Mesendoderm (in vitro differentiated cells): ENCODE results near the gene SLC45A2.

Source experiments
- DNase-seq: peaks from one replicate; pipeline ENCODE4 v3.0.0; 2013
- H2AK5ac ChIP-seq: 2 replicates; pipeline ENCODE4 v1.6.1; 2013; ENCODE audit warnings: low read length, inconsistent platforms
- H2BK120ac ChIP-seq: 2 replicates; pipeline ENCODE4 v1.6.1; 2013; ENCODE audit warnings: low read depth, mild to moderate bottlenecking, low read length, moderate library complexity, mixed read lengths
- H2BK15ac ChIP-seq: replicated peaks from 2 replicates; pipeline ENCODE4 v1.6.1; 2013; ENCODE audit warnings: low read depth, mild to moderate bottlenecking, moderate library complexity
- H2BK5ac ChIP-seq: 2 replicates; pipeline ENCODE4 v1.6.1; 2013; ENCODE audit warnings: low read length, inconsistent platforms
- H3K18ac ChIP-seq: 2 replicates; pipeline ENCODE4 v1.6.1; 2013; ENCODE audit warnings: mild to moderate bottlenecking, low read length, mixed read lengths
- H3K23ac ChIP-seq: one replicate; pipeline ENCODE4 v1.6.1; 2013; ENCODE audit warnings: low read length
- H3K27ac ChIP-seq: 2 replicates; pipeline ENCODE4 v1.5.1; 2013; ENCODE audit warnings: low read depth, mild to moderate bottlenecking, inconsistent platforms, low read length, moderate library complexity
- H3K27me3 ChIP-seq: 2 replicates; pipeline ENCODE4 v1.6.1; 2013; ENCODE audit warnings: low read length, control low read depth, mild to moderate bottlenecking, inconsistent platforms; ENCODE audit not compliant: insufficient read depth, poor library complexity
- H3K36me3 ChIP-seq: 2 replicates; pipeline ENCODE4 v1.6.1; 2013; ENCODE audit warnings: low read length, inconsistent platforms; ENCODE audit not compliant: control insufficient read depth, insufficient read depth
- H3K4ac ChIP-seq: one replicate; pipeline ENCODE4 v1.6.1; 2013; ENCODE audit warnings: low read depth, mild to moderate bottlenecking, low read length, moderate library complexity
- H3K4me1 ChIP-seq: 2 replicates; pipeline ENCODE4 v1.6.1; 2013; ENCODE audit warnings: low read depth, low read length, inconsistent platforms; ENCODE audit not compliant: control insufficient read depth
- H3K4me2 ChIP-seq: 2 replicates; pipeline ENCODE4 v1.6.1; 2013; ENCODE audit warnings: low read length
- H3K4me3 ChIP-seq: 2 replicates; pipeline ENCODE4 v1.5.1; 2013; ENCODE audit warnings: mild to moderate bottlenecking, low read length
- H3K56ac ChIP-seq: one replicate; pipeline ENCODE4 v1.6.1; 2013; ENCODE audit warnings: low read length
- H3K79me1 ChIP-seq: 2 replicates; pipeline ENCODE4 v1.6.1; 2013; ENCODE audit warnings: low read length, inconsistent platforms
- H3K79me2 ChIP-seq: 2 replicates; pipeline ENCODE4 v1.6.1; 2013; ENCODE audit warnings: mild to moderate bottlenecking, low read length; ENCODE audit not compliant: control insufficient read depth, insufficient read depth
- H3K9ac ChIP-seq: 2 replicates; pipeline ENCODE4 v1.6.1; 2013; ENCODE audit warnings: low read length, inconsistent platforms
- H4K5ac ChIP-seq: one replicate; pipeline ENCODE4 v1.6.1; 2013; ENCODE audit warnings: low read length
- H4K8ac ChIP-seq: one replicate; pipeline ENCODE4 v1.6.1; 2013; ENCODE audit warnings: low read depth, mild to moderate bottlenecking, control low read depth, low read length, moderate library complexity
- WGBS: extraction: QIAGEN DNeasy Blood & Tissue Kit; methylation state at CpG from one replicate; pipeline ENCODE4 v1.1.7; 2013; ENCODE audit warnings: low lambda C conversion rate, missing lambda C conversion rate; ENCODE audit not compliant: insufficient coverage; ENCODE audit errors: extremely low coverage; 5-methylcytosine and 5-hydroxymethylcytosine counted together

Gene SLC45A2

DNA sequence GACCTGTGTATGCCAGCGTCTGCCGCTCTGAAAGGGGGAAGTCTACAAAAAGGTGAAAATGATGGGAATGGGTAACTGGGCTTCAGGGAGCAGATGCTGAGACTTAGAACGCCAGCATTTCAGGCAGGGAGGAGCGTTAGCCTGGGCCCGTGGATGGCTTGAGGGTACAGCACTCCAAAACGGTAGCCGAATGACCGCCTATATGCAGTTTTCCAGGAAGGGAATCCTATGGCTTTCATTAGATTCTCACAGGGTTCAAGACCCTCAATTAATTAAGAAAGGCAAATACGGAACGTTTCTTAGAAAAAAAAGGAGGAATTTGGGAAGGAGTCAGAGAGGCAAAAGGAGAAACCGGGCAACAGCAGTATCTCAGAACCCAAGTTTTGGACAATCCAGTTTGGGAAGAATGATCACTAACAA lies 22.7 kb upstream of the SLC45A2 start:
- Histone ChIP-seq H3K4me1 (peaks cover 6% of the 10 kb centered on the region), H2BK15ac (no peak overlapping the region), H2AK5ac (peak overlapping the region; percentile 46), H3K27ac (peak overlapping the region; percentile 99), H3K79me1 (no peaks in the 10 kb centered on the region), H3K79me2 (no peaks in the 10 kb centered on the region), H4K5ac (no peak overlapping the region), H4K8ac (no peak overlapping the region), H3K23ac (no peak overlapping the region), H3K56ac (peak overlapping the region; percentile 98), H3K9ac (peak overlapping the region; percentile 95), H3K4me3 (peak overlapping the region; percentile 70), H3K27me3 (no peaks in the 10 kb centered on the region), H2BK120ac (no peak overlapping the region), H3K36me3 (no peaks in the 10 kb centered on the region), H3K4ac (peak overlapping the region; percentile 93), H2BK5ac (no peak overlapping the region), H3K4me2 (peak overlapping the region; percentile 88), H3K18ac (peak overlapping the region; percentile 96)
- peak; percentile 18 for DNase-seq
- WGBS: no CpG with 5 or more reads among the region's 11 CpGs

DNA sequence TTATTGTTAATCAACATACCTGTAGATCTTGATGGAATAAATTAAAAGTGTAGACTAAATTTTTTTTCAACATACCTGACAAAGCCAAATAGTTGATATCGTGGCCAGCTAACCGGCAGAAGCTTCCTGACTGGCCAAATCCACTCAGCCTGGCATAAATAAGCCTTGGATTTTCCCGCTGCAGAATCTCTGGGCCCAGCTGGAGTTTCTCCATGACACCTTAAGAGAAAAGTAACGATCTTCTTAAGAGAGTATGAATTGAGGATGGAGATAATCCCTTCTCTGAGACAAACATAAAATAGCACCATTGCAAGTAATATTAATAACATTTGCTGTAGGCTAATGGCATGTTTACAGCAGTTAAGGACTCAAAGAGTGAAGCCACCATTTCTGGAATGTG lies 21.2 kb upstream of the SLC45A2 start:
- Histone ChIP-seq H3K79me2 (no peaks in the 10 kb centered on the region), H3K9ac (no peak overlapping the region), H3K79me1 (no peaks in the 10 kb centered on the region), H3K18ac (no peak overlapping the region), H2AK5ac (no peak overlapping the region), H4K5ac (no peak overlapping the region), H4K8ac (no peak overlapping the region), H3K23ac (no peak overlapping the region), H3K4me2 (no peak overlapping the region), H2BK15ac (no peak overlapping the region), H2BK120ac (no peak overlapping the region), H3K27me3 (no peaks in the 10 kb centered on the region), H3K36me3 (no peaks in the 10 kb centered on the region), H3K27ac (no peak overlapping the region), H3K4ac (no peak overlapping the region), H3K56ac (no peak overlapping the region), H3K4me1 (peaks cover 6% of the 10 kb centered on the region), H2BK5ac (no peak overlapping the region), H3K4me3 (no peak overlapping the region)
- no peak for DNase-seq
- no CpG with 5 or more reads among the region's 4 CpGs for WGBS

DNA sequence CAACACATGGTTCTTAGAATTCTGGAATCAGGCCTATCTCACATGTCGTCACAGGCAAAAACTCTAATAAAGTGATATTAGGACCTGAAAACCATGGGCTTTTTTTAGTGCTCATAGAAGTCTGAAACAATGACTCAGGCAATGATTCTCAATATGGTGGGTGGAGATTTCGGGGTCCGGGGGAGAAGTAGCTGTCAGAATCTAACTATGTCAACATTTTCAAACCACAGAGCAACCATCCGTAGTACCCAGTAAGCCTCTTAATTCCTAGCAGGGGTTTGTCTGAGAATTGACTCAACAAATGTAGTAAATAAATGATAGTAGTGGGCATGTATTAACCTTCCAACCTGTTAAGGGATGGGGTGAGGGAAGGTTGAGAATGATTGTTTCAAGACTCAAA lies 20.7 kb upstream of the SLC45A2 start:
- no peak overlapping the region for H2BK5ac ChIP-seq
- no peak overlapping the region for H4K8ac ChIP-seq
- no peak overlapping the region for H3K9ac ChIP-seq
- H3K56ac ChIP-seq: no peak overlapping the region
- no peaks in the 10 kb centered on the region for H3K79me1 ChIP-seq
- no peak overlapping the region for H4K5ac ChIP-seq
- no peak overlapping the region for H2AK5ac ChIP-seq
- H3K36me3 ChIP-seq: no peaks in the 10 kb centered on the region
- WGBS: no CpG with 5 or more reads among the region's 4 CpGs
- no peak overlapping the region for H2BK15ac ChIP-seq
- no peak overlapping the region for H3K4ac ChIP-seq
- no peak overlapping the region for H3K18ac ChIP-seq
- H3K4me1 ChIP-seq: peaks cover 6% of the 10 kb centered on the region
- no peak overlapping the region for H3K4me3 ChIP-seq
- H2BK120ac ChIP-seq: no peak overlapping the region
- no peak overlapping the region for H3K23ac ChIP-seq
- H3K4me2 ChIP-seq: no peak overlapping the region
- no peaks in the 10 kb centered on the region for H3K27me3 ChIP-seq
- H3K79me2 ChIP-seq: no peaks in the 10 kb centered on the region
- DNase-seq: no peak
- H3K27ac ChIP-seq: no peak overlapping the region

DNA sequence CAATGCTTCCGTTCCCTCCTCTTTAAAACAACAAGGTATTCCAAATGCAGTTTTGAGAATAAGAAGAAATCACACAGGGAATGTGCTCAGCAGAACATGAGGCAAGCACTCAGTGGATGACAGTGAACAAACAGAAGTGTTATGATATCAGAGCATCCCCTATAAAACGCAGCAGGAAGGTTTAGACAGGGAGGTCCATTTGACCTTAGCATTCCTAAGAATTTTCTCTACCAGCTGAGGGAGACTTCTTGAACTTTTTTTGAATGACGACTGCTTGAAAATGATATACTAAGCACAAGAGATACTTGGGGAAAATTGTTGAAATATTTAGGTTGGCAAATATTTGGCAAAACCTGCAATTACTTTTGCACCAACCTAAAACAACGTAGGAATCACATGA lies 19.4 kb upstream of the SLC45A2 start:
- no peak overlapping the region for H3K23ac ChIP-seq
- H3K4me2 ChIP-seq: no peak overlapping the region
- no peak overlapping the region for H3K27ac ChIP-seq
- H2BK5ac ChIP-seq: no peak overlapping the region
- H4K5ac ChIP-seq: no peak overlapping the region
- DNase-seq: no peak
- peak overlapping the region; percentile 40 for H4K8ac ChIP-seq
- H2BK120ac ChIP-seq: no peak overlapping the region
- H3K79me2 ChIP-seq: no peaks in the 10 kb centered on the region
- H3K36me3 ChIP-seq: no peaks in the 10 kb centered on the region
- no peak overlapping the region for H3K56ac ChIP-seq
- no peaks in the 10 kb centered on the region for H3K79me1 ChIP-seq
- no peak overlapping the region for H3K9ac ChIP-seq
- H3K4me1 ChIP-seq: peaks cover 6% of the 10 kb centered on the region
- no CpG with 5 or more reads among the region's 4 CpGs for WGBS
- H2AK5ac ChIP-seq: no peak overlapping the region
- H2BK15ac ChIP-seq: no peak overlapping the region
- no peak overlapping the region for H3K18ac ChIP-seq
- no peak overlapping the region for H3K4me3 ChIP-seq
- no peak overlapping the region for H3K4ac ChIP-seq
- no peaks in the 10 kb centered on the region for H3K27me3 ChIP-seq

DNA sequence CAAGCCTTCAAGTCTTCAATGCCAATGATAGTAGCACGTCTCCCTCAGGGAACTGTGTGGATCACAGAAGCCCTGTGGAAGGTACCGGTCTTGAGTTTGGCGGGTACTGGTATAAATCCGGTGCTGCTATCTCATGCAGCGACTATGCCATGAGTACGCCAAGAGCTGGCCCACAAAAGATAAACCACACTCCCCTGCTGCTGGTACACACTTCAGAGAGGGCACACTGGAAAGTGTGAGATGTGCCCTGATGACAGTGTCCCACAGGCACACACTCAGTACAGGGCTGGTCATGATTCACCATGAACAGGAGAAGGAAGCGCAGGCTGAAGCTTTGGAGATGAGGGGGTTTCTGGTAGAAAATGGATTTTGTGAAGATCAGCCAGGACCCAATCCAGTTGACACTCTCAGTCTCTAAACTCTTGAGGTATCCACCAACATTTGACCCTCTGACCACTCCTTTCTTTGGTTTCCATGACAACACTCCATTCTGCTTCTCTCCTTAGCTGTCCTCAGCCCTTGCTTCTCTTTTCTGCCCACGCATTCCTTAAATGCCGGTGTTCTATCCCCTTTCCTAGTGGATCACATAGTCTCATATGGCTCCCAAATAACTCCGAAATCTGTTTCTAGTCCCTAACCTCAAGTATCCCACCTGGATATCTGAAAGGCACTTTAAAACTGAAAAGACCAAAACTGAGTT lies 18.3 kb upstream of the SLC45A2 start:
- H4K8ac ChIP-seq: no peak overlapping the region
- no peak overlapping the region for H2BK5ac ChIP-seq
- no peak overlapping the region for H3K9ac ChIP-seq
- H2BK15ac ChIP-seq: no peak overlapping the region
- H3K27me3 ChIP-seq: no peaks in the 10 kb centered on the region
- H3K79me1 ChIP-seq: no peaks in the 10 kb centered on the region
- H3K56ac ChIP-seq: no peak overlapping the region
- H3K4ac ChIP-seq: no peak overlapping the region
- H3K79me2 ChIP-seq: no peaks in the 10 kb centered on the region
- no peak overlapping the region for H3K27ac ChIP-seq
- H3K4me1 ChIP-seq: peaks cover 6% of the 10 kb centered on the region
- no CpG with 5 or more reads among the region's 10 CpGs for WGBS
- no peak overlapping the region for H3K4me3 ChIP-seq
- DNase-seq: peak; percentile 48
- no peak overlapping the region for H3K18ac ChIP-seq
- H3K4me2 ChIP-seq: no peak overlapping the region
- no peaks in the 10 kb centered on the region for H3K36me3 ChIP-seq
- H2AK5ac ChIP-seq: no peak overlapping the region
- H4K5ac ChIP-seq: no peak overlapping the region
- no peak overlapping the region for H3K23ac ChIP-seq
- H2BK120ac ChIP-seq: no peak overlapping the region
